Panc1 (cell line): ENCODE measurements around the gene ANKMY1.

Experiments used
- TF ChIP-seq, protein P1 (sequence below): fragments of 450-650 bp; IDR thresholded peaks from 2 replicates; pipeline ENCODE4 v1.5.1; 2017; ENCODE audit warnings: mild to moderate bottlenecking
- TF ChIP-seq, protein P2 (sequence below), 2 experiments: IDR thresholded peaks; 2 replicates each; pipeline ENCODE4 v1.6.1; 2011 to 2012; ENCODE audit warnings: low read depth in 2 of 2, control low read depth in 1 of 2, low read length in 1 of 2, mild to moderate bottlenecking in 1 of 2, moderate library complexity in 1 of 2; ENCODE audit not compliant: insufficient read depth in 1 of 2

DNA sequence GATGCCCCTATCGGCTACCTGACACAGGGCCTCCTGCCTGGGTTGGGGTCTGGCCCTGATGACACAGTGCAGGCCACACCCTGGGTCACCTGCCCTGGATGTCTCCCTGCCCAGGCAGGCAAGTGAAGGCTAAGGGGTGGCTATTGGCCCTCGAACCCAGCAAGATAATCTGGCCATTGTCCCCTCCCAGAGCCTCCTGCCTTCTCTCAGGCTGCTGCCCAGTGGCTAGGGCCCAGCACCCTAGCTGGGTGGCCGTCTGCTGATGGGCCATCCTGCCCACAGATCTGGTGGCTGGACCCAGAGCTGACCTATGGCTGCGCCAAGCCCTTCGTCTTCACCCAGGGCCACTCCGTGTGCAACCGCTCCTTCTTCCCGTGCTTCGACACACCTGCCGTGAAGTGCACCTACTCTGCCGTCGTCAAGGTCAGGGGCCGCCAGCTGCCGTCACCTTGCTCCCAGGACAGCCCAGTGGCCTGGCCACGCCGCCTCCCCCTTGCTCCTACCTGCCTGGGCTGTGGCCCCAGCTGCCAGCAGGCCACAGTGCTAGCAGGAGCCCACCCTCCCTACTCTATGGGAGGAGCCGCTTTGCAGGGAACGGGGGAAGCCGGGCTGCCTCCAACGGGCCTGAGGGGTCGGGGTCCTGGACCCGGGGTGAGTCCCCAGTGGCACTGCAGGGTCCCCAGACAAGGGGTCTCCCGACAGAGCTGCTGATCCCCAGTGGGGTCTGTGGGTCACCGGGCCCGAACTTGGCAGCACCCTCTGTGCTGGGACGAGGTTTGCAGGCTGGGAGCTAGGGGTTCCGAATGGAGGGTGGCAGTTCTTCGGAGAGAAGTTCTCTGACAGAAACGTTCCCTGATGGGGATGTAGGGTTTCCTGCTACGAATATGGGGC, 14.6 kb upstream of the ANKMY1 start:
- TF ChIP-seq, protein P1, sequence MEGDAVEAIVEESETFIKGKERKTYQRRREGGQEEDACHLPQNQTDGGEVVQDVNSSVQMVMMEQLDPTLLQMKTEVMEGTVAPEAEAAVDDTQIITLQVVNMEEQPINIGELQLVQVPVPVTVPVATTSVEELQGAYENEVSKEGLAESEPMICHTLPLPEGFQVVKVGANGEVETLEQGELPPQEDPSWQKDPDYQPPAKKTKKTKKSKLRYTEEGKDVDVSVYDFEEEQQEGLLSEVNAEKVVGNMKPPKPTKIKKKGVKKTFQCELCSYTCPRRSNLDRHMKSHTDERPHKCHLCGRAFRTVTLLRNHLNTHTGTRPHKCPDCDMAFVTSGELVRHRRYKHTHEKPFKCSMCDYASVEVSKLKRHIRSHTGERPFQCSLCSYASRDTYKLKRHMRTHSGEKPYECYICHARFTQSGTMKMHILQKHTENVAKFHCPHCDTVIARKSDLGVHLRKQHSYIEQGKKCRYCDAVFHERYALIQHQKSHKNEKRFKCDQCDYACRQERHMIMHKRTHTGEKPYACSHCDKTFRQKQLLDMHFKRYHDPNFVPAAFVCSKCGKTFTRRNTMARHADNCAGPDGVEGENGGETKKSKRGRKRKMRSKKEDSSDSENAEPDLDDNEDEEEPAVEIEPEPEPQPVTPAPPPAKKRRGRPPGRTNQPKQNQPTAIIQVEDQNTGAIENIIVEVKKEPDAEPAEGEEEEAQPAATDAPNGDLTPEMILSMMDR: no peak
- TF ChIP-seq, protein P2, sequence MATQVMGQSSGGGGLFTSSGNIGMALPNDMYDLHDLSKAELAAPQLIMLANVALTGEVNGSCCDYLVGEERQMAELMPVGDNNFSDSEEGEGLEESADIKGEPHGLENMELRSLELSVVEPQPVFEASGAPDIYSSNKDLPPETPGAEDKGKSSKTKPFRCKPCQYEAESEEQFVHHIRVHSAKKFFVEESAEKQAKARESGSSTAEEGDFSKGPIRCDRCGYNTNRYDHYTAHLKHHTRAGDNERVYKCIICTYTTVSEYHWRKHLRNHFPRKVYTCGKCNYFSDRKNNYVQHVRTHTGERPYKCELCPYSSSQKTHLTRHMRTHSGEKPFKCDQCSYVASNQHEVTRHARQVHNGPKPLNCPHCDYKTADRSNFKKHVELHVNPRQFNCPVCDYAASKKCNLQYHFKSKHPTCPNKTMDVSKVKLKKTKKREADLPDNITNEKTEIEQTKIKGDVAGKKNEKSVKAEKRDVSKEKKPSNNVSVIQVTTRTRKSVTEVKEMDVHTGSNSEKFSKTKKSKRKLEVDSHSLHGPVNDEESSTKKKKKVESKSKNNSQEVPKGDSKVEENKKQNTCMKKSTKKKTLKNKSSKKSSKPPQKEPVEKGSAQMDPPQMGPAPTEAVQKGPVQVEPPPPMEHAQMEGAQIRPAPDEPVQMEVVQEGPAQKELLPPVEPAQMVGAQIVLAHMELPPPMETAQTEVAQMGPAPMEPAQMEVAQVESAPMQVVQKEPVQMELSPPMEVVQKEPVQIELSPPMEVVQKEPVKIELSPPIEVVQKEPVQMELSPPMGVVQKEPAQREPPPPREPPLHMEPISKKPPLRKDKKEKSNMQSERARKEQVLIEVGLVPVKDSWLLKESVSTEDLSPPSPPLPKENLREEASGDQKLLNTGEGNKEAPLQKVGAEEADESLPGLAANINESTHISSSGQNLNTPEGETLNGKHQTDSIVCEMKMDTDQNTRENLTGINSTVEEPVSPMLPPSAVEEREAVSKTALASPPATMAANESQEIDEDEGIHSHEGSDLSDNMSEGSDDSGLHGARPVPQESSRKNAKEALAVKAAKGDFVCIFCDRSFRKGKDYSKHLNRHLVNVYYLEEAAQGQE (IDR thresholded peaks at IDR 0.05; ENCODE audit: insufficient read depth in 1 of 2, low read depth in 2 of 2, low read length in 1 of 2): no peak
